ENCODE data around the gene C1QL4.

- TF ChIP-seq EZH2phosphoT487 (IDR thresholded peaks at IDR 0.05; ENCODE audit: borderline replicate concordance, low read length) = no peak
- TF ChIP-seq, protein P1, sequence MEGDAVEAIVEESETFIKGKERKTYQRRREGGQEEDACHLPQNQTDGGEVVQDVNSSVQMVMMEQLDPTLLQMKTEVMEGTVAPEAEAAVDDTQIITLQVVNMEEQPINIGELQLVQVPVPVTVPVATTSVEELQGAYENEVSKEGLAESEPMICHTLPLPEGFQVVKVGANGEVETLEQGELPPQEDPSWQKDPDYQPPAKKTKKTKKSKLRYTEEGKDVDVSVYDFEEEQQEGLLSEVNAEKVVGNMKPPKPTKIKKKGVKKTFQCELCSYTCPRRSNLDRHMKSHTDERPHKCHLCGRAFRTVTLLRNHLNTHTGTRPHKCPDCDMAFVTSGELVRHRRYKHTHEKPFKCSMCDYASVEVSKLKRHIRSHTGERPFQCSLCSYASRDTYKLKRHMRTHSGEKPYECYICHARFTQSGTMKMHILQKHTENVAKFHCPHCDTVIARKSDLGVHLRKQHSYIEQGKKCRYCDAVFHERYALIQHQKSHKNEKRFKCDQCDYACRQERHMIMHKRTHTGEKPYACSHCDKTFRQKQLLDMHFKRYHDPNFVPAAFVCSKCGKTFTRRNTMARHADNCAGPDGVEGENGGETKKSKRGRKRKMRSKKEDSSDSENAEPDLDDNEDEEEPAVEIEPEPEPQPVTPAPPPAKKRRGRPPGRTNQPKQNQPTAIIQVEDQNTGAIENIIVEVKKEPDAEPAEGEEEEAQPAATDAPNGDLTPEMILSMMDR (IDR thresholded peaks at IDR 0.05; ENCODE audit: low read depth, low read length, poor library complexity, severe bottlenecking) = no peak
These were observed 35.2 kb downstream of the C1QL4 start for GRCh38 chr12:49301760-49302159.
